Pons (tissue), 1 donor: ENCODE measurements around the gene B3GLCT.
A peak's percentile ranks its signal among the peaks of the same experiment; 100 is the strongest.

ENCODE experiments used
- DNase-seq: peaks from one replicate; pipeline ENCODE4 v3.0.0-alpha.2; 2016; ENCODE audit warnings: low spot score

The B3GLCT gene

DNA sequence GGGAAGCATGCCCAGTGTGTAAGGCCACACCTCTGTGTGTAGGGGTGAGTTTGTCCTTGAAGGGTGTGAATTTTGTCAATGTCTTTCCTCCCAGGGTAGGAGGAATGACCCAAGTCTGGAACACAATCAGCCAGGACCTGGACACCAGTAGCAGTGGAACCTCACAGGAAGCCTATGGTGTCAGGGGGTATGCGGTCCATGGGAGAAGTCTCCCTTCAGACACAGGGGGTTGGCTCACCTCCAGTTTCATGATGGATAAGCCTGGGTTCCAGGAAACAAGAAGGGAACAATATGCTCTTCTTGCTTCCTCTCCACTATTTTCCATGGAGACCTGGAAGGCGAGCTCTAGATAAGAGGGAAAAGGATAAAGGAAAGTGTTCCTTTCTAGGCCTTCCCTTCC, 23.9 kb downstream of the B3GLCT start:
- DNase-seq = no peak

DNA sequence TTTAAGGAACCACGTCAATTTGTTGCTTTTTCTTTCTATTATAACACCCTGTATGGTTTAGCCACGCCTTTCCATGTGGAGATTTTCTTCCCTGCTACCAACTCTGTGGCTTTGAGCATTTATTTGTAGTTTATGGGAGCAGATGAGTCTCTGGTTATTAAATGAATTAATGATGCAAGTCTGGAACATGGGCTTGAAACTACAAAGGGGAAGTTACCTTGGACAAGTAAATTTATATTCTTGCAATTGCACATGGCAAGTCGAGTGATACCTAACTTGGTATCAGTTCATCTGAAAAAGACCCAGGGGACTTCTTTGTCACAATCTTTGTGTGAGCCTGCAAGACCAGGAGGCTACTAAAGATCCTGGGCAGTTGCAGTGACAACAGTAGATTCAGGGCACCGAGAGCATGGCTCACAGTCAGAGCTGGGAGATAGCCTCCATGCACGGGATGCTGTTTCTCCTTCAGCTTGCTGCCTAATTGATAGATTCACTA, 24.4 kb downstream of the B3GLCT start:
- no peak for DNase-seq

DNA sequence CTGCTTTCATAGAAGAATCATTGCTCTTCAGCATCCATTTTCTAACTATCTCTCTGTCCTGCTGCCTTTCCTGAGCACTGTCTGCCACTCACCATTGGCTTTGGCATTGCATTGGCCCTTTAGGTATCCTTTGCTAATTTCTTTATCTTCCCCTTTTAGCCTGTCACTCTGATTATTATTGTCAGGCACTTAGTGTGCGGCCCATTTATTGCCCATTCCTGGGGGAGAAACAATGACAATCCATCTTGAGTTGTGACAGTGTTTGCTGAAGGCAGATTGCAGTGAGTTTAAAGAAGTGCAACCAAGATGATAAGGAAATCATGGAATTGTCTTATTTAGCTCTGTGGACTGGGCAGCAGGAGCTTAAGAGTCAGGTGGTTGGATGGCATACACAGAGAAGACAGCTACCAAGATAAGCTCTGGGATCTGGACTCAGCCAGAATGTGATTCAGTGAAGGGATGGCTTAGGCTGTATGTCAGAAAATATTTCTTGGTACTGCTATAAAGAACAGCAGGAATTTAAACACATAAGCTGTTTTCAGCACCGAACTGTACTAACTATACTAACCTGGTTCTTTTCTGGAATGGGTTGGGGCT, 25.3 kb downstream of the B3GLCT start:
- no peak for DNase-seq

DNA sequence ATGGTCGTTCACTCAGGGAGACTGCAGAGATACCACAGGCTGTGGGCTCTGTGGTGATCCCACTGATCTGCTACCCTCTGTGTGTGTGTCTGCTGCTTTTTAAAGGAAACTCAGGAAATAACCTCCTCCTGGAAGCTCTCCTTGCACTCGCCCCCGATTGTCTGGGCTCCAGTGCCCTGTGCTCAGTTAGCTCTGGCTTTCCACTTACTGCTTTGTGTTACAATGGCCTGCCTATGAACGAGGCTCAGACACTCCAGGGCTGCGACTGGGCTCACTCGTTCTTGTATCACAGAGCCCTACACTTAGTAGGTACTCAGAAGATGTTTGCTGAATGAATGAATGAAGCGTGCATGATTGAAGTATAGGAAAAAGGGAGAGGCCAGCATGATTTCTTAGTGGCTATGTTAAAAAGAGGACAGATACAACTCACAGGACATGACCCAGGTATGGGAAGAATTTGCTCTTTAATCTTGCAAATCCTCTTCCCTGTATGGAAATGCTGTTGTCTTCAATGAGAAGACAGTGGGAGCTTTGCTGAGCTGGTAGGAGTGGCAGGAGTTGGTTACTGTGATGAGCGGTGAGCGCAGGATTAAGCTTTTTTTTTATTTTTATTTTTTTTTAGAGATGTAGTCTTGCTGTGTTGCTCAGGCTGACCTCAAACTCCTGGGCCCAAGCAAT, 26.4 kb downstream of the B3GLCT start:
- DNase-seq = no peak

DNA sequence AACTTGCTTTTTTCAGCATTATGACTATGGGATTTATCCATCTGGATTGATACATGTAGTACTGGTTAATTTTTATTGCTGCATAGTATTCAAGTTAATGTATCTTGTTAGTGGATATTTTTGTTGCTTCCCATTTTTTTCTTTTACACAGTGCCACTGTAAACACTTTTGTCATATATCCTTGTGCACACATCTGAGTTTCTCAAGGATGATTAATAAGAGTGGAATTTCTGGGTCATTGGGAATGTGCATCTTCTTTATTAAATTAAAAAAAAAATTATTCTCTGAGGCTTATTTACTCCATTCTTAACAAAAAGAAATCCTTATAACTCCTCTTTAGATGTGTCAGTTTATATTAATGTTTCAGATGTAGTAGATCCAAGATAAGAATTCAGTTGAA, 27.3 kb downstream of the B3GLCT start:
- DNase-seq = no peak

DNA sequence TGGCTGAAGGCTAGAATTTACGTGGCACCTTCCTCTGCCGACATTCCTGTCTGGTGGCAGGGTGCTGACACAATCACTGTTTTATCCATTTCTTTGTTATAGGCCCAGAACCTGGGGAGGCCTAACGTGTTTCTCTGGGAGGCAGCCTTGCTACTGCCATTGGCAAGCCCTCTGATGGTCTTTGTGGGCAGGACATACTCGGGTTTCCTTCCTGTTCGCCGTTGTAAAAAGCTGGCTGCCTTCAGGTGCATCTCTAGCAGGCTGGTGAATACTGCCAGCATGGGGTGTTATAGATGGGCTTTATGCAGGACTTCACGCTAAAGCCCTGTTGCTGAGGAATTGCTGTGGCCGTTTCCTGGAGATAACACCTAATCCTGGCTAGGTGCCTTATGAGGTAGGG, 28.1 kb downstream of the B3GLCT start:
- no peak for DNase-seq

DNA sequence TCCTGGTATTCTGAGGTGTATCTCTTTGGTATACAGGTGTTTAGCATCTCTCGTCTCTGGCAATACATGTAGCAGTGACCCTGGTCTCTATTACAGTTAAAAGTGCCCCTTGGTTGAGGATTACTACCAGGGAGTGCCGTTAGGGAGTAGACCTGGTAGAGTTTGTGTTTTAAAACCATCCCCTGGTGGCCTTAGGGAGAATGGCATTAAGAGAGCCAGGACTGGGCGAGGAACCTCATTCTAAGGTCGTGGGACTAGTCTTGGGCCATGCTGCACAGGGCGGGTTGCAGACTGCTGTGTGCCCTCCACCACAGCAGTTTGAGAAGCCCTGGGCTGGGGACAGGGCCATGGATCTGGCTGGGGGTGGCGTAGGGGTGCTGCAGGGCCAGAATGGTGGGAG, 35.0 kb downstream of the B3GLCT start:
- DNase-seq = no peak

DNA sequence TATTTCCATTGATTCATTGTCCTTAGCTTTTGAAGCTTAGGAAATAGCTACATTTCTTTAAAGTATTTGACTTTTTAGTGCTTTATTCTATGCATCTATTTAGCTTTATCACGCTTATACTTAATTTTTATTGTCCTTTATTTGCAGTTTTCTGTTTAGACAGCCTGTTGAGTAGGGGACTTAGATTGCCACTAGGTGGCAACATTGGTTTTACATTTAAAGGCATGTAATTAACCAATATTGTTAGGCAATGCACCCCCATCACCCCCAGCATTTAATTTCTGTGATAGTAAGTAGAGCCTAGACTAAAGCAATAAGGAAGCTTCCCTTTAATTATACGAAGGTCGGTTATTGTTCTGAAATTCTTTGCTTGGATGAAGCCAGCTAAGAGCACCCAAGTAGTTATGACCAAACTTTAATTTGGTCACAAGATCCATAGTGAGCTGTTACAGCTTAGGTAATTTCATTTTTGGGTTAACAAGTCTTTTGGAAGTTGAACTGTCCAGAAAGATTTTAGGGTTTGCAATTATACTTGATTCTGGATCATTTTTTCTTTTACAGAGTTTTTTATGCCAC, 36.5 kb downstream of the B3GLCT start:
- peak; percentile 55 for DNase-seq

DNA sequence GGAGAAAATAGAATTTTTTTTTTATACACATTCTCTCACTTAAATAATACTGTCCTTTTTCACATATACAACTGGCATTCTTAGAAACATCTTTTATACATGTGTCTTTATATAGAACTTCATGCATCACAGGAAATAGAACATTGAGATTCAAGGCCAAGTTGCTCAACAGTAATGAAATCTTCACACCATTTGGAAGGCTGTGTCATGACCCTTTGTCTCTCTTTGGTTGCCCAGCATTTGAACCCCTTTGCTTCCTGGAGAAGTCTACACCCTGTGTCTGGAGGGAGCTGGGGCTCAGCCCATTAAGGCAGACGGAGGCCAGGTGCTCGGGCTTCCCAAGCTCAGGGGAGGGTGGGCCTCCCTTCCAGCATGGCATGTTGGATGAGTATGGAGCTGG, 41.1 kb downstream of the B3GLCT start:
- no peak for DNase-seq

DNA sequence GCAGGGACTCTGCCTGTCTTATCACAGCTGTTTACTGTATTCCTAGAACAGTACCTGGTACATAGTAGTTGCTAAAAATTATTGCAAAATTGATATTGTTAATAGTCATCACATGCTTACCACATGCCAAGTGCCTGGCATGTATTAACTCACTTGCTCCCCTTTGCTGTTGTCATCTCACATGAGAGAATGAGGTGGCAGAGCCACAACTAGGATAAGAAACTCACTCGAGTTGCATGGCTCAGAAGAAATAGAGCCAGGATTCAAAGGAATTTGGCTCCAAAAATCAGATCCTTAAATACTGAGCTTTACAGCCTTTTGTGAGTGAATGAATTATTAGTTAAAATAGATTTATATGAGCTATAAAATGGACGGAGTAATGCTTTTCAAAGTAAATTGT, 42.6 kb downstream of the B3GLCT start:
- DNase-seq = no peak

DNA sequence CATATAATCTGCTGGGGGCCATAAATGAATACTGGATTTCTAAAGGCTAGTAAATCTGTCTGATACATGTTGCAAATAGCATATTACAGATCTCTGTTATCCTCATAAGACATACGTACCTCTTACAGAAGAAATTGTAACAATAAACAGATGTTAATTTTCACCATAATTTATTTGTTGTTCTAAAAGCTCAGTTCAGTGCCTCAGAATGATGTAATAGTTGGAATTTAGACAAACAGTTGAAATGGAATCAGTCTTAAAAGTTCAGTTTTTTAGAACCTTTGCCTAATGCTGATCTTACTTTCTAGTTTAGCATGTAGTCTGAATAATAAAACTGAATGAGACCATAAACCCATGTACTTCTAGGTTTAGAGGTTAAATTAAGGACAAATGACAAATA, 43.1 kb downstream of the B3GLCT start:
- no peak for DNase-seq

DNA sequence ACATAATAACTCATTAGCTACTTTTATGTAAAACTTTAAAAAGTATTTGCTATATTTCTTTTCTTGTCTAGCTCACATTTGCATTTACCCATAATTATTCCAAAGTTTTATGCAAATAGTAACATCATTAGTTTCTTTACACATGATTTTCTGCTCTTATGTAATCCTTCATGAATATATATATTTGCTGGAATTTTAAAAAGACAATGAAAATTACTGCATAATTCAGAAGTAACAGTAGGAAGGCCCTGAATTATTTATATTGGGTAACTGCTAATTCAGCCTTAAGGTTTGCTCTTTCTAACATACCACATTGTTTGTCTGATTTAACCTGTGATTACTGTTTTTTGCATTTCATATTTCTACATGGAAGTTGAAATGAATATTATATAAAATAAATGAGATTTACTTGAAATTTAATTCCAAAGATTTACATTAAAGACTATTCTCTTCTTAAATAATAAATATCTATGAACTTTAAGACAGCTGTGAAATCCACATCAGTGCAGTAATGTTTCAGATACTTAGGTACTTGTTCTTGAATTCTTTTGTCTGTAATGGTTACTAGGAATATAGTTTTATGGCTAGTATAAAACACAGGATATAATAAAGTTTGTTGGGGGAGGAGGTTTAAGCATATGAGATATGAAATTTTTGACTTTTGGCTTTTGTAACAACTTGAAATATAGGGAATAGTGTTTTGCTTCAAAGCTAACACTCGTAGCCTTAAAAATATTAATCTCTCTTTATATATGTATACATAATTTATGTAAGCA, 46.0 kb downstream of the B3GLCT start:
- DNase-seq = no peak

DNA sequence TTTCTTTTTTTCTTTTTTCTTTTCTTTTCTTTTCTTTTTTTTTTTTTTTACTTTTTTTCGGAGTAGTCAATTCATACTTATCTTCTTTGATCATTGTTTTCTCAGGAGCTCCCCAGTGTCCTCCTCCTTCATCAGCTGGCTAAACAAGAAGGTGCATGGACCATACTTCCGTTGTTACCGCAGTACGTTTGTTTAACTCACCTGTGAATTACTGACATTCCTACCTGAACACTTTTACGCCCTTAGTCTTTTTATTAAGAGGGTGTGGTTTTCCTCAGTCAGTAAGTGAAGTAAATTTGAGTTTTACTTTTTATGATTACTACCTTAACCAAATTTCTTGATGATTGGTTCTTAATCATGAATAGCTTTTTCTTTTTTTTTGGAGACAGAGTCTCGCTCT, 47.1 kb downstream of the B3GLCT start:
- DNase-seq = no peak

DNA sequence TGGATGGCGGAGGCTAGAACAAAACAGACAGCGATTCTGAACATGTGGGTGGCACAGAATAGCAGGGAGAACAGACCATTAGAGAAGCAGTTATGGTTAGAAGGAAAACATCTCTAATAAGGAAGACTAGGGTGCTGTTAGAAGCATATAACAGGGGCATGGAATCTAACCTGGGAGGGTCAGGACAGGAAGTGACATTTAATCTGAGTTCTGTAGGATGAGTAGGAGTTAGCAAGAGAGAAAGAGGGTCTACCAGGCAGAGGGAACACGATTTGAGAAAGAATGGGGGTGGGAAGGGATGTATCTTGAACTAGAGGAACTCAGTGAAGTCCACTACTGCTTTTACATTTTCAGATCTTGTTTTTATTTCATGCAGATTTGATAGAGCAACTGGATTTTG, 48.6 kb downstream of the B3GLCT start:
- no peak for DNase-seq

DNA sequence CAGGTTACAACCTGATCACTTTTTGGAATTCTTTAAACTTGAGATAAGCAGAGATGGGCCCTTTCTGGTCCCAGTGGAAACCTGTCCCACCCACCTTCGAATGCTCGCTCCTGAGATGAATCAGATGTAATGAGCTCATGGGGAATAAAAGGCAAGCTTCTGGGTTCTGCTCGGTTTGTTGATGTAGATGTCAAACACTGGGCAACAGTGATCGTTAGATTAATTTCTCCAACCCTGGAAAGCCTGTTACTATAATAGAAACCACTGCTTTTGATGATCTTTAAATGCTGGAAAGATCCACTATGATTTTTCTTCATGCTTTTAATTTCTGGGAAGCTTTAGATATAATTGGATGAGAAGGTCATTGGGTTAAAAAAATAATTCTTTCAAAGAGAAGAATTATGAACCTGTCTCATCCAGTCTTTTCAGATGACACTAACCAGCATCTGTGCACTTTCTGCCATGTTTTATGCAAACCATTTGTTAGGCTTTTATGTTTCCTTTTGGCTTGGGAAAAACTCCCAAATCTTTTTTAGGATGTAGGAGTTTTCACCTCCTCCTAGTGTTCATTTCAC, 49.3 kb downstream of the B3GLCT start:
- no peak for DNase-seq

DNA sequence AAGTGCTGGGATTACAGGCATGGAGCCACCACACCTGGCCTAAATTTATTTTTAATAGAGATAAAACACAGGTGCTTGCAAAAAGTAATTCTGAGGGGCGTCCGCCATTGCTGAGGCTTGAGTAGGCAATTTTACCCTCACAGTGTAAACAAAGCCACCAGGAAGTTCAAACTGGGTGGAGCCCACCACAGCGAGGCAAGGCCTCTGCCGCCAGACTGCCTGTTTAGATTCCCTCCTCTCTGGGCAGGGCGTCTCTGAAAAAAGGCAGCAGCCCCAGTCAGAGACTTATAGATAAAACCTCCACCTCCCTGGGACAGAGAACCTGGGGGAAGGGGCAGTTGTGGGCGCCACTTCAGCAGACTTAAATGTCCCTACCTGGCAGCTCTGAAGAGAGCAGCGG, 50.7 kb downstream of the B3GLCT start:
- no peak for DNase-seq

DNA sequence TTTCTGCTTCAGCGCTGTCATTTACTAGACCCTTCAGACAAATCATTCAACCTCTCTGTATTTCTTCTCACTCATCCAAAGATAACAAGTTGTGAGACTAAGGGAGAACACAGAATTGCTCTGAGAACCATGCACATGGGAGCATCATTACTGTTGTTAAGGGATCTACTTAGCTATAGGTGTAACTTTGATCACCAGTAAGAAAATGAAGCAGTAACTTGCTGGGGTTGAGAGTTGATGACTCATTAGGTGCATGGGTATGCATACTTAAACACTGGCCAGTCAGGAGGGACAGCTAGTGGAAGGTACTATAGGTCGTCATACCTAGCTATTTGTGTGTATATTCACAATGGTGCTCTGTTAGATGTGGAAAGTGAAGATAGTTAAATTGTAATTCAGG, 61.5 kb downstream of the B3GLCT start:
- no peak for DNase-seq

DNA sequence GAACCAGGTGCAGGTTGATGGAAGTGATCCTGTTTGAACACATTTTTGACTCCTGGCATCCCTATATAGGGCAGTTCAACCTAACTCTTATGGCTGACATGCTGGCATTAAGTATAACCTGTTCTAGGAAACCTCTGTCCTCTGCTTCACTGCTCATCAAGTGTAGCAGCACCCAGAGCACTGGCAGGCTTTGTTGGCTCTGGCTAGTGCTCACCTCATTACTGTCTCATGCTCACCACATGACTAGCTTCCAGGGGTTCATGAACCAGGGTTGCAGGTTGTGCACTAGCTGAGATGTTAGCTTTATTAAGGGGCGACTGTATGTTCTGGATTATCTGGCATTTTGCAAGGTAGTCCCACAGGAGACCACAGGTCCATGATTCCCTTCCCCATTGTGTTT, 63.6 kb downstream of the B3GLCT start:
- no peak for DNase-seq

DNA sequence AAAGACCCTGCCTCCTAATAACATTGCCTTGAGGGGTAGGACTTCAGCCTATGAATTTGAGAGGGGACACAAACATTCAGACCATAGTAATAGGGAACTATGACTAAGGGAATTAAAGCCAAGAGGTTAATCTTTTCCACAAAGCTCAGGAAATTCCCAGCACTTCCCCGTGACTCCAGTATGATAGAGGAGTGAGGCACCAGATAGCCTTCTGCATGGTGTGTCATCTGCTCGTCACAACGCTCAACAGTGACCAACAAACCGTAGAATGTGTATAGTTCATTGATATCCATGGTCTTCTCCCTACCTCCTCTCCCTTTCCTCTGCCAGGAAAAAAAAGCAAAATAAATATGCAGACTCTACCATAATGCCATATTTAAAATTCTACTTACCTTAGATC, 64.4 kb downstream of the B3GLCT start:
- DNase-seq = no peak

DNA sequence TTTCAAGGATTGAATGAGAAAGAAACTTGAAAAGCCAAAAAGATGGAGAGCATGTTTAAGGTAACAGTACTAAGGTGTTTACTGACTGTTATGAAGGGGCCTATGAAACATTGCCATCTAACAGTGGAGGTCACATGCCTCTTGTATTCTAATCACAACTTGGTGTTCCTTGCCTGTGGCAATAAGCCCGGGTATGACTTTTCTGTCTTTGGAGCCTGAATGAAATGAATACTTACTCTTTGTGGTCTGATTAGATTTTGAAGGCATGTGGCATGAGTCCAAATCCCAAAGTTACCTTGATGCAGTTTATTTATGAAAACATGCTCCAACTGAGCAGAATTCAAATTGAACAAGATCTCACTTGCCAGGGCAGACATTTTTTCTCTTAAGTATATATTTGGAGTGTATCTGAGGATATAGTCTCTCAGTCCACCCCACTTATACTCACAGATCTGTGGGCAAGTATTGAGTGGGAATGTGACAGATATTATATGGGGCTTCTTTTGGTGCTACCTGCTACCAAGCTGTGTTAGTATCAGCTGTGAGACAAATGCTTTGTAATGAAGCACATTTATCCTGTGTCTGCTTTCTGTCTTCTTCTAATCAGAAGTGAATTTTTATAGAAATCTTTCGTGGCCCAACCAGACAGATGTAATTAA, 67.5 kb downstream of the B3GLCT start:
- DNase-seq = no peak

DNA sequence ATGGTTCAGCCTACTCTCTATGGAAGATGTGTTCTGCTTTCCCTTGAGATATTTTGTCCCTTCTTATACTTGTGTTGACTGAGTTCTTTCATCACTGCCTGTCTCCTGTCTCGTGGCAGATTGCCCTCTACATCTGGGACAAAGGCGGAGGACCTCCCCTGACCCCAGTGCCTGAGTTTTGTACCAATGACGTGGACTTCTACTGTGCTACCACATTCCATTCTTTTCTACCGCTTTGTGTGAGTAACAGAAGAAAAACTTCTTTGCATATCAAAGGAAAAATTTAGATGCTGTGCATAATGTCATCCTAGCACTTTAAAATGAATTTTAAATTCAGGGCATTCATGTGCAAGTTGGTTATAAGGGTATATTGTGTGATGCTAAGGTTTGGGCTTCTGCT, 74.6 kb downstream of the B3GLCT start:
- DNase-seq = no peak

DNA sequence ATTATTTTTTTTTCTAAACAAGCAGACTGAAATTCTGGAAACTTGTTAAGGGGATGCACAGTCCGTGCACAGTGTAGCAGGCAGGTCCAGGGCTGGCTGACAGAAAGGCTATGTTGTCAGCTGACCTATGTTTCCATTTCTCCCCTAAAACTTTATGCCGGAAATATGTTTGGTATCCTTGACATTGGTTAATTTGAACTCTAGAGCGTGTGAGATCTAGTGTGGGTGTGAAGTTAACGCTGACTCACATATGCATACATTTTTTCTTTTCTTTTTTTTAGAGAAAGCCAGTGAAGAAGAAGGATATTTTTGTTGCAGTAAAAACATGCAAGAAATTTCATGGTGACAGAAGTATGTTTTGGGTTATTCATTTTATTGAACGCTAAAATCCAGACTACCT, 76.6 kb downstream of the B3GLCT start:
- DNase-seq = no peak
